Activated gamma-delta T cell treated with anti-CD3 and anti-CD28 coated beads, Interleukin-2, amount 50 U/mL, for 16 hours (primary cell): ENCODE results near the gene CASS4.
"Not testable (repeated sequence)": the region's sequence is repeated elsewhere in the genome, so short reads cannot be mapped to it uniquely, and the experiment has no call there.

Experiments used
- DNase-seq: peaks from one replicate; pipeline ENCODE4 v3.0.0-alpha.2; 2020; ENCODE audit warnings: low read depth

CASS4 gene, protein sequence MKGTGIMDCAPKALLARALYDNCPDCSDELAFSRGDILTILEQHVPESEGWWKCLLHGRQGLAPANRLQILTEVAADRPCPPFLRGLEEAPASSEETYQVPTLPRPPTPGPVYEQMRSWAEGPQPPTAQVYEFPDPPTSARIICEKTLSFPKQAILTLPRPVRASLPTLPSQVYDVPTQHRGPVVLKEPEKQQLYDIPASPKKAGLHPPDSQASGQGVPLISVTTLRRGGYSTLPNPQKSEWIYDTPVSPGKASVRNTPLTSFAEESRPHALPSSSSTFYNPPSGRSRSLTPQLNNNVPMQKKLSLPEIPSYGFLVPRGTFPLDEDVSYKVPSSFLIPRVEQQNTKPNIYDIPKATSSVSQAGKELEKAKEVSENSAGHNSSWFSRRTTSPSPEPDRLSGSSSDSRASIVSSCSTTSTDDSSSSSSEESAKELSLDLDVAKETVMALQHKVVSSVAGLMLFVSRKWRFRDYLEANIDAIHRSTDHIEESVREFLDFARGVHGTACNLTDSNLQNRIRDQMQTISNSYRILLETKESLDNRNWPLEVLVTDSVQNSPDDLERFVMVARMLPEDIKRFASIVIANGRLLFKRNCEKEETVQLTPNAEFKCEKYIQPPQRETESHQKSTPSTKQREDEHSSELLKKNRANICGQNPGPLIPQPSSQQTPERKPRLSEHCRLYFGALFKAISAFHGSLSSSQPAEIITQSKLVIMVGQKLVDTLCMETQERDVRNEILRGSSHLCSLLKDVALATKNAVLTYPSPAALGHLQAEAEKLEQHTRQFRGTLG

DNA sequence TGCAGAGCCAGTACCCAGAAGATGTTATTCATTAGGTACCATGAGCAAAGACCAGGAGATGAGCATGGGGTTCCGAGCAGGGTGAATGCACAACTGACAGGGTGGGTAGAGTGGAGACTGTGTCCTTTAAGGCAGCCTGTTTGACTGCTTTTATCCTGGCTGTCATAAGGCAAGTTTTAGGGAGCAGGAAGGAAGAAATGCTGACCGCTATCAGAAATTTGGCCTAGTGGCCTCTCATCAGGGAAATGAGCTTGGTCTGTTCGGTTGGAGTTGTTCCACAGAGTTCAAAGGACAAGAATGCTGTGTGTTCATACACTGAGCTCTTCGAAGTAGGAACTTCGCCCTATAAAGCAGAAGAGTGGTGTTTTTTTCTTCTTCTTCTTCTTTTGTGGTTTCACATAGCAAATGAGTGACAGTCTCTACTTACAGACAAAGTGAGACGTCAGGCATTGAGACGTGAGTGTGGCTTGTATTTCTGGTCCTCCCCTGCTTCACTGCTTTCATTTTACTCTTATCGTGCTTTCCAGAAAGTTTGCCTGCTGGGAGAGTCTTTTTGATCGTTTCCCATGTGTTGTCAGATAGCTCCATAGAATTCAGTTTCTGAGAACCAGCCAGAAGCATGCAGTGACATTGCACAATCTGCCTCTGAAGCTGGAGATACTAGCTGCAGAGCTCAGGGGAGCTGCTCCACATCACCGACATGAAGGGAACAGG lies at the start of gene CASS4:
TSS of gene CASS4 (plus strand) at position 502 of the 714 bp plus-strand sequence. CDS start at position 701, 199 bp downstream.
- DNase-seq: no peak

DNA sequence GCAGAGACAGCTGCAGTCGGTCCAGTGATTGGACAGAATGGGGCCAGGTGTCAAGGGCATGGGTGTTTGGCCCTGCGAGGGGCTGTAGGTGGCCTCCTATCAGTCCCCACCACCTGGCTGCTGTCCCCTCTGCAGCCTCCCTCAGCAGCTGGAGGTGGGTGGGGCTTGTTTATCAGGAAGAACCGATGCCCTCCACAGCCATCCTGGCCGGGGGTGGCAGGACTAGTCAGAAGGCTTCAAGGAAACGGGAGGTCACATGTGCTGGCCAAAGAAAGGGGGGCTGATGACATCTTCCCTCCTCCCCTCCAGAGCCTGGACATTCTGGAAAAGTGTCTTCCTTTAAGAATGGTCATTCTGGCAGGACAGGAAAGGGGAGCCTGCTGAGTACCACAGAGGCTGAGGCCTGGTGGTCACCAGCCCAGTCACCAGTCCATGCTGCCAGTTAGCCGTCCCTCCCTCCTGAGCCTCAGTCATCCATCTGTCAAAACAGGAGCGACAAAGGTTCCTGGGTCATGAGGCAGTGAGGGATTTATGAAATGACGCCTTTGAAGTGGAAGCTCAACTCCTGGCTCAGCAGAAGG lies 49.1 kb upstream of the CASS4 start:
- no peak for DNase-seq

DNA sequence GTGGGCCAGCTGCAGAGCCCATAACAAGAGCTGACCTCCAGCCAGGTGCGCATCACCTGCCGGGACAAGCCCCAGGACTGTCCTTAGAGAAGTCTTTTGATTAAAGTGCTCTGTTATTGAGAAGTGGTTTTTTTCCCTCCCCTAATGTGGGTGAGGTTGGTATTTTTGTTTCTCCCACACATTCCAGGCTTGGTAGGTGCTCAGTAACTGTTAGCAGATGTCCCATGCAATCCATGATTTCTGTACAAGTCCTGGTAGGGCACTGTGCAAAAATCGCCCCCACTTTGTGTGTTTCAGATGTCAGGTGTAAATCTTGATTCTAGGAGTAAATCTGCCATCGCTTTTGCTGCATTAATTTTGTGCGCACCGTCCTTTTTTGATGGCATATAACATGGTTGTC lies 48.6 kb upstream of the CASS4 start:
- DNase-seq: no peak

DNA sequence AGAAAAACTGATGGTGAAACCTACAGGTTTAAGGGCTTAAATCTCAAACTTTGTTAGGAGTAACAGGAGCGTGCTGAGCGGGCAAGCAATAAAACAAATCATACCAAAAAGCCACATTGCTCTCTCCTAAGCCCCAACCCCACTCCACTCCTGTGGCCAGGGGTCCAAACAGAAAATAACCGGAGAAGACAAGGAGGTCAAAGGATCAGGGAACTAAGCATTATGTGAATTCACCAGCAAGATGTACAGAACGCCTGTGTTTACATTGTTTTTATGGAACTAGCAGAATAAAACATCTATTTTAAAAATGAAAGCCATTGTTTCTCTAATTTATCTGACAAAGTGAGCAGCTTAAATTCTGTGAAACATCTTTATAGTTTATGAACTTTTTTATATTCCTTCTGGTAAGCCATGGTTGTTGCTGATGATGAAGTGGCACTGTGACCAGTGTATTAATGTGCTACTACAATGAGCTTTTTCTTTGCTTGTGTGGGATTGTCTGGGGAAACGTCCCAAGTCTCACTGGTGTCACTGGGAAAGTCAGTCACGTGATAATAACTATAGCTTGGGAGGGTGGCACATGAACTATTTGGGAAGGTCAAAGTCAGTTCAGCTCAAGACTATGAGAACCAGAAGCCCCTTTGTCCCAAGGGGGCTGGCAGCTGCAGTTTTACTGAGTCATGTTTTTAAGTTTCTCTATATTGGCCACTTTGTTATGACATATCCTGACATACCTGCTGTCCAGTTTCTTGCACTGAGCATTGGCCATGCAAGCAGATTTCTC lies 43.5 kb upstream of the CASS4 start:
- no peak for DNase-seq

DNA sequence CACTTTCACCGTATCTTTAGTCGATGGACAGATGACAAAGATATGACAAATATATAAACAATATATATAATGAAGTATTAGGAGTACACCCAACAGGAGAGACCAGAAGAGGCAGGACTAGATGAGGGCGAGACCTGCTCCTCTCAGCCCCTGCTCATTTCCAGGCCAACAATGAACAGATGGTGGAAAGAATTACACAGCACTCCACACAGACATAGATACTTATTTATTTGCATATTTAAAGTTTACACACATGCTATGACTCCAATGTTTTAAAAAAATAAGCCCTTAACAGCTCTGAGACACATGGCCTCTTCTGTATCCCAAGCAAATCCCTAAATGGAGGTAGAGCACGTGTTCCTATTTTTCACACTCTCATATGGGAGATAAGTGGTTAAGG lies 42.9 kb upstream of the CASS4 start:
- no peak for DNase-seq

DNA sequence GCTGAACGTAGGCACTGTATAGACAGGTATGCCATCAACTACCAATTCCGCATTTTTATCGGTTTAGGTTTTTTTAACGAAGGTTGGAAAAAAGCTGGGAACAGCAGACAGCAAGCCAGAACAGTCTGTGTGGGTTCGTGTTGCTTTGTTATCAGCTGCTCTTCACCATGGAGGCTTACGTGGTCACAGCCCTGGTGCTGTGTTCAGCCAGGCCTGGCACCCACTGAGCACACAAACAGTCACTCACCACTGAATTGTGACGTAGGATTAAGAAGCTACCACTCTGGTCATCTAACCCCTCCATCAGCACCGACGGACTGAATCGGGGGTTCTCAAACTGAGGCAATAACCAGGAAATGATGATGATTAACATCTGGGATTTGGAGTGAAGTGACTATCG lies 40.1 kb upstream of the CASS4 start:
- DNase-seq: no peak

DNA sequence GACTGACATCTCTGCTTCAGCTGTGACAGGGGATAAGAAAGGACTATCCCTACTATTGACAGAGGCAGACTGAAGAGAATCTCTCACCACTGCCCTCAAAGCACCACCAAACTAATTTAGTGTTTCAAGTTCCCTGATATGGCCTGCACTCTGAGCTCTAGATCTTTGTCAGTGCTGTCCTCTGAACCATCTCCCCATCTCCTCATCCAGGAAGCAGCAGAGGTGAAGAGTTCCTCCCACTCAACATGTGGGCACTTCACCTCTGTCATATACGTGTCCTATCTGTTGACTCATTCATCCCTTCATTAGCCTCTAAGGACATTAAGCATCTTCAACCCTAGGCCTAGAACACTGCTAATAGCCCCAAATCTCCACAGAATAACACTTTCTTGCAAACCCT lies 39.2 kb upstream of the CASS4 start:
- DNase-seq: no peak

DNA sequence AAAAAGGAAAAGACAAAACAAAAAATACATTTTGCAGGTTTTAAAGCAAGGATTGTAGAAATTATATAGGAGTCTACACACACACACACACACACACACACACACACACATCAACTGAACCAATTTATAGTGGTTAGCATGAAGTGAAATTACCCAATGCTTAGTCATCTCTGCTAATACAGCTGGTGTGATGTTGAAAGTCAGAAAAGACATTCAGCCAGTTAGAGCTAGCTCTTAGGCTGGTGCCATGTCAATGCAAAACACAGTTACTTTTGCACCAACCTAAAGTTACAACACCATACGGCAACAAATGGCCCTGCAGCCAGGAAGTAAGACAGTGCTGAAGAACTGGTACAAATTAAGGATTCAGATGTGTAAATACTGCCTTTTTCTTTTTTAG lies 38.1 kb upstream of the CASS4 start:
- DNase-seq: no peak

DNA sequence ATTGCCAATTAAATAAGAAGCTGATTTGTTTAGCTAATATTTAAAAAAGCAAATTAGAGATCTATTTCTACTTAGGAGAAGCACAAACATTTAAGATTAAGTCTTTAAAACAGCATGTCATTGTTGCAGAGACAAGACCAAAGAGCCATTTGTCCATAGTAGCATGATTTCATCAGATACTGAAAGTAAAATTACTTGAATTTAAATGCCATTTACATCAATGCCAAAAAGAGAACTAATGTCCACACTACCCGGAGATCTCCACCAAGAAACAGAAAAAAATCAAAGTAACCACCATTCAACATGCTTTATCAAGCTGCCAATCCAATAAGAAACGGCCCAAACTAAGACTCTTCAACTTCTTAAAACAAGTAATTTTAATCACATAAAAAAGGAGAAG lies 35.7 kb upstream of the CASS4 start:
- DNase-seq: no peak

DNA sequence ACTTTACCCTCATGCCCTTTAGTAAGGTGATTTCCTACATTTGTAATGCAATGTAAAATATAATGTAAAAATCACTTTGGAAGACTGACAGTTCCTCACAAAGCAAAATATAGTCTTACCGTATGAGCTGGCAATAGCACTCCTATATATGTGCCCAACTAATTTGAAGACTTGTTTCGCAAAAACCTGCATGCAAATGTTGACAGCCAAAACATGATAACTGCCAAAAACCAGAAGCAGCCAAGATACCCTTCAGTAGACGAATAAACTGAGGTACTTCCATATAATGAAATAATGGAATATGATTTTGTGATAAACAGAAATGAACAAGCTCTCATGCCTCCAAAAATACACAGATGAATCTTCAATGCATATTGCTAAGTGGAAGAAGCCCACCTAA lies 33.7 kb upstream of the CASS4 start:
- DNase-seq: no peak

DNA sequence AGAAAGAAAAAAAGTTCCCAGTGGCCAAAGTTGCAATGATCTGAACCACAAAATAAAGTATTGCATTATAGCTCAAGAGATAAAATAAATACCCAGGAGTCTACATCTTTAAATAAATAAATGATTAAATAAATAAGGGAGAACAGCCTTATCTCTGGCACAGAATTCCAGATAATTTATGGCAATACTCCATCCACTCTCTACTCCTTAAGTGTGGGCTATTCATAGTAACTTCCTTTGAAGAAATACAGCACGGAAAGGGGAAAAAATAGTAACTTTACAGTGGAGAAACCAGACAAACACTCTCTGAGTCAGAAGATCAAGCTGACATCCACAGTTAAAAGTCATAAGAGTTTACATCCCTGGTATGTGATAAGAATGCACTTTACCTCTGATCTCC lies 31.7 kb upstream of the CASS4 start:
- no peak for DNase-seq

DNA sequence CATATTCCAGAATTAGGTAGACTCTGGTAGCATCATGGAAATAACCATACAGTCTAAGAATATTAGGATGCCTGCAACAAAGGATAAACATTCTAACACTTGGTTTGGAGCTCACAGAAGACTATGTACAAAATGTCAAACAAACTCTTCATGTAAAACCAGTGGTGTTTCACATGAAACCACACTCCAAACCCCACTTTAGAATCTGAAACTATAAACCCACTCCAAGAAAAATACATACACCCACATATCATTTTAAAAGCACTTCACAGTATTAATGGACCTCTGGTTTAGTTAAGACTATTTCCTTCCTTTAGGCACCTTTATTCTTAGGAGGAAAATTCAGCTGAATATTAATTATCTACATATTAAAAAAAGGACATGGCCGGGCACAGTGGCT lies 30.6 kb upstream of the CASS4 start:
- DNase-seq: no peak

DNA sequence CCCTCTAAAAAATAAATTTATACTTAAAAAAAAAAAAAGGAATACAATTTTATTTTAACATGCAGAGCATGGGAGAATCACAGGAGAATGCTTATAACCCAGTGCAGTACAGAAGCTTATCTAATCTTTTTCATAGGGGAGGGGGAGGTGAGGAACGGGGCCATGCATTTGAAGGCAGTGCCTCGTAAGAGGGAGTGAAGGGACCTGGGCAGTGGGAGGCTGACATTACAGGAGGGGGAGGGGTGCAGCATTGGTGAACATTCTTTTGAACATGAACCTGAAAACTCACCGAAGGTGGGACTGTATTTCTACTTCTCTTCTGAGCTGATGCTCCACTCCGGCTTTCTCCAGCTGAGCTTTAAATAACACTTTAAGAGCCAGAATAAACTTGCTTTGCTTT lies 29.4 kb upstream of the CASS4 start:
- no peak for DNase-seq

DNA sequence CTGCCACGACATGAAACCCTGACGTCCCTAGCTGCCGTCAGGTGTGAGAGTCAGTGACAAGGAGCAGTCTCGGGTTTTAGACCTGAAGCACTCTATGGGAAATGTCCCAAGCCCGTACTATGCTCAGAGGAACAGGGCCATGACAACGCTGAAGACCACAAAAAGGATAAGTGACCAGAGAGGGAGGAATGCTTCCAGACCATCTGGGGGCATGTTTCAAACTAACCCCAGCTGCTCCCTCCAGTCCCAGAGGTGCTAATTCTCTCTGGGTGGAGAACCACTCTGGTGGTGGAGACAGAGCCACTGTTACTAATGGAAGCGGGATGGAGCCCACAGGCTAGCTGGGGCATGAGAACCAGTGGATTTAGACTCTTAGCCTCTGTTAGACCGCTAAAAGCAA lies 28.7 kb upstream of the CASS4 start:
- no peak for DNase-seq

DNA sequence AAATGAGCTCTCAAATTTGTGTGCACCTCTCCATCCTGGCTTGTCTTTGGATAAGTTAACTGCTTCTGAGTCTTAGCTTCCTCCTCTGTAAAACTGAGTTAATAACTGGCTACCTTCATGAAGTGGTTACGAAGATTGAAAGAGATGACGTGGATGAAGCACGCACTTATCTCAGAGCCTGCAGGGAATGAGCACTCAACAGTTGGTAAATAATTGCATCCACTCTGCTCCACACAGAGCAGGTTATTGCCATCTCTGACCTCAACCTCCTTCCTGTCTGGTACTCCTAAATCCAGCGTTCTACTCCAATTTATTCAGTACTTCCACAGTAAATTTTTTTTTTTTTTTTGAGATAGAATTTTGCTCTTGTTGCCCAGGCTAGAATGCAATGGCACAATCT lies 26.9 kb upstream of the CASS4 start:
- DNase-seq: no peak

DNA sequence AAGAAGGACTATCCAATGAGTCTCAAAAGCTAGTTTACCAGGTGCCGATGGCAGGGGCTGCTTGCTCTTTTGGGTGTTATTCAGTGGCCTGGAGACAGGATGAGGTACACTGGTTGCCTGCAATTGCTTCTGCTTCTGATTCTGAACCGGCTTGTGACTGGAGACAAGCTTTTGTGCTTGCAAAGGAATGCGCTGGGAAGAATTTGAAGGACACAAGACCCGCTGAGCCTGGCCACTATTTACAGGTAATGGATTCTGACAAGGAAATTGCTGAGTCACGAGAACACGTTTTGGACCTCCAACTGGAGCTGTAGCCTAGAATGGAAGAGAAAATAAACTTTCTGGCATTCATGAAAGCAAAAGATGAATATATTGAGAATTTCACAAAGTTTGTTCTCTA lies 25.8 kb upstream of the CASS4 start:
- DNase-seq: no peak

DNA sequence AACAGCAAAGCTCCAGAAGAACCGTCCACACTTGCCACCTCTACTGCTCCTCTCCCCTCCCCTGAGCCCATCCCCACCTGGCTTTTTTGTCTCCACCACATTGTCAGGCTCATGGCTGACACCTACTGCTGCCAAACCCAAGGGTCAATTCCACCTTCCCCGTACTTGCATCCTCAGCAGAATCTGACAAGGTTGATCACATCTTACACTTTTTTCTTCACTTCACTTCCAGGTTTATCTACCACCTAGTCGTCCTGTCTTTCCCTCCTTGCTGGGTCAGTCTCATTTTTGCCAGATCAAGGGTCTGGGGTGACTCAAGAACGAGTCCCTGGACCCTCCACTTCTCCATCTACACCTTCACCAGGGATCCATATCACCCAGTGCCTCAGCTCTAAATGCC lies 23.2 kb upstream of the CASS4 start:
- no peak for DNase-seq

DNA sequence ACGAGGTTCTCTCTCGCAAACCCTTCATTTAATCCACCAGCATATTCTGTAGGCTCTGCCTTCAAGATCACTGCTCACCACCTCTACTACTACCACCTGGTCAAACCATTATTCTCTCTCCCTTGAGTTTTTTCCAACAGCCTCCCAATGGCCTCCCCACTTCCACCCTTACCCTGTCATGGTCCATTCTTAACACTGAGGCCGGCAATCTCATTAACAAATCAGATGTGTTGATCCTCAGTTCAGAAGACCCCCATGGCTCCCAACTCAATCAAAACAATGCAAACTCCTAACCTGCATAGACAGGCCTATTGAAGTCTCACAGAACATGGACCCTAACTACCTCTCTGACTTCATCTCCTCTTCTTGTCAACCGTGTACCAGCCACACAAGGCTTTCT lies 22.3 kb upstream of the CASS4 start:
- DNase-seq: no peak

DNA sequence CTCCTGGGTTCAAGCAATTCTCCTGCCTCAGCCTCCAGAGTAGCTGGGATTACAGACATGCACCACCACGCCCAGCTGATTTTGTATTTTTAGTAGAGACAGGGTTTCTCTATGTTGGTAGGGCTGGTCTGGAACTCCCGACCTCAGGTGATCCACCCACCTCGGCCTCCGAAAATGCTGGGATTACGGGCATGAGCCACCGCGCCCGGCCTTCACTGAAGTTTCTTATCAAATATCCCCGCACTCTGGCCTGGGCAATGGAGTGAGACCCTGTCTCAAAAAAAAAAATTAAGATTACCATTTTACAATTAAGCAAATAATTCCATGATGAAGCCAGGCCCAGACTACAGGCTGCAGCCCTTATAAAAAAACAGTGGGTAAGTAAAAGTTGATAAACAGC lies 21.7 kb upstream of the CASS4 start:
- DNase-seq: not testable (repeated sequence)

DNA sequence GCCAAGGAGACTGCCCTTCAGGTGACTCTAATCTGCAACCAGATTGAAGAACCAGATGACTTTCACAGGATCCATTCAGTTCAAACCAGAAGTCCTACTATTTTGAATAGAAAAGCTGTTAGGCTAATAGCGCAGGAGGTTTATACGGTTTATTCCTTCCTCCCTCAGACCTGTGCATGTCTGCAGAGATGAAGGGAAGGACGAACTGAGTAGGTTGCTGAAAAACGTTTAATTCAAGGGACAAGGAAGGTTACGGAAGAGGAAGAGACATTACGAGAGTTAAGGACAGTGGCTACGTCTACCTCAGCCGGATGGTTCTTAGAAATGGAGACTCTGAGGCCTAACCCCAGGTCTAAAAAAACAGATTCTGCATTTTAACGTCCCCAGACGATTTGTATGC lies 21.0 kb upstream of the CASS4 start:
- DNase-seq: no peak

DNA sequence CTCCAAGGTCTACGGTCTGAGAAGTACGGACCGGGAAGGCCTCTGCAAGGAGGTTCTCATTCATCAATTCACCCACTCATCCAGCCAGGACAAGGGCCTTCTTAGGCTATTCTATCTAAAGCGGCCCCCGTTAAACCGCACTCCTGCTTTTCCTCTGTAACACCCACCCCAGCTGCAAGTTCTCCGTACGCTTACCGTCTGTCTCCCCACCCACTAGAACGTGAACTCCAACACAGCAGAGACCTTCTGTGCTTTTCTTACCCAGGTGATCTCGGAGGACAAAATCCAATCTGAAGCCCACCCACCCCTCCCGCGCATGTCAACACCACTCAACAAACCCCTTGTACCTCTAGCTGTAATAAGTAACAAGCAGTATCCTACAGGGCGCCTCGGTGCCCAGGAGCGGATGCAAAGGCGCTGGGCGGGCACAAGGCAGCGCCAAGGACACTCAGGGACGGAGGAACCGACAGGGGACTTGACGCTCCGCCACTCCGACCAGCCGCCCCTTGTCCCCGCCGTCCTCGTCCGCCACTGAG lies 20.4 kb upstream of the CASS4 start:
- no peak for DNase-seq
